IPS-18c (cell line): ENCODE results near the gene RBM6.

Experiments
- H3K4me3 ChIP-seq: 2 replicates; pipeline ENCODE4 v1.7.0; 2013; ENCODE audit warnings: low read depth, mild to moderate bottlenecking, low read length, moderate library complexity; ENCODE audit not compliant: insufficient read depth
- H3K9me3 ChIP-seq: one replicate; pipeline ENCODE4 v1.6.1; 2013; ENCODE audit warnings: mild to moderate bottlenecking, low read length, moderate library complexity; ENCODE audit not compliant: control insufficient read depth, insufficient read depth

Gene RBM6

GRCh38 chr3:50111757-50112156 lies 171.8 kb downstream of the RBM6 start:
- no peak overlapping the region for H3K4me3 ChIP-seq

GRCh38 chr3:50112462-50112861 lies 172.5 kb downstream of the RBM6 start:
- H3K9me3 ChIP-seq = no peaks in the 10 kb centered on the region
- H3K4me3 ChIP-seq = no peak overlapping the region

More at GRCh38 chr3:50111757-50112156, 171.8 kb downstream of the RBM6 start:
- H3K9me3 ChIP-seq = no peaks in the 10 kb centered on the region

- H3K4me3 ChIP-seq = no peak overlapping the region
- no peaks in the 10 kb centered on the region for H3K9me3 ChIP-seq
Observed at GRCh38 chr3:50117120-50117519, 177.2 kb downstream of the RBM6 start.

- Histone ChIP-seq H3K4me3 (no peak overlapping the region), H3K9me3 (no peaks in the 10 kb centered on the region)
Observed at GRCh38 chr3:50118237-50118636, 178.3 kb downstream of the RBM6 start.

- Histone ChIP-seq H3K4me3 (no peak overlapping the region), H3K9me3 (no peaks in the 10 kb centered on the region)
Observed at GRCh38 chr3:50119786-50120185, 179.8 kb downstream of the RBM6 start.

- no peaks in the 10 kb centered on the region for H3K9me3 ChIP-seq
Observed at GRCh38 chr3:50120364-50121071, 180.6 kb downstream of the RBM6 start.

GRCh38 chr3:50121072-50122032 lies 181.4 kb downstream of the RBM6 start:
- Histone ChIP-seq H3K4me3 (no peak overlapping the region), H3K9me3 (no peaks in the 10 kb centered on the region)

More at GRCh38 chr3:50120364-50121071, 180.6 kb downstream of the RBM6 start:
- H3K4me3 ChIP-seq = no peak overlapping the region

- Histone ChIP-seq H3K9me3 (no peaks in the 10 kb centered on the region), H3K4me3 (no peak overlapping the region)
Observed at GRCh38 chr3:50122071-50122470, 182.1 kb downstream of the RBM6 start.

- Histone ChIP-seq H3K4me3 (no peak overlapping the region), H3K9me3 (no peaks in the 10 kb centered on the region)
Observed at GRCh38 chr3:50122661-50123391, 182.9 kb downstream of the RBM6 start.

- H3K9me3 ChIP-seq = no peaks in the 10 kb centered on the region
- no peak overlapping the region; the same call in 1 of the 2 replicates for H3K4me3 ChIP-seq
Observed at GRCh38 chr3:50123394-50124051, 183.6 kb downstream of the RBM6 start.

- Histone ChIP-seq H3K4me3 (no peak overlapping the region), H3K9me3 (no peaks in the 10 kb centered on the region)
Observed at GRCh38 chr3:50124052-50124799, 184.3 kb downstream of the RBM6 start.

- H3K9me3 ChIP-seq = no peaks in the 10 kb centered on the region
- H3K4me3 ChIP-seq = no peak overlapping the region
Observed at GRCh38 chr3:50124800-50125178, 184.8 kb downstream of the RBM6 start.

GRCh38 chr3:50125541-50126286 lies 185.8 kb downstream of the RBM6 start:
- H3K9me3 ChIP-seq = no peaks in the 10 kb centered on the region
- no peak overlapping the region for H3K4me3 ChIP-seq

GRCh38 chr3:50126287-50127211 lies 186.6 kb downstream of the RBM6 start:
- Histone ChIP-seq H3K4me3 (no peak overlapping the region), H3K9me3 (no peaks in the 10 kb centered on the region)
